HepG2 (cell line): Measurements from ENCODE around the gene SEC61B. TPM values are rescaled to one million over a fixed set of nuclear protein-coding genes. Genes with fewer than 3 reads are reported as not detected.

Experiments
- ADNP ChIP-seq: sonication (generic); formaldehyde crosslinking; IDR thresholded peaks from 2 replicates; pipeline ENCODE4 v1.4.0; 2020; ENCODE audit warnings: missing genetic modification reagents
- DDIT3 ChIP-seq: sonication (generic); formaldehyde crosslinking; IDR thresholded peaks from 2 replicates; pipeline ENCODE4 v1.4.0; 2020; ENCODE audit warnings: mild to moderate bottlenecking, missing genetic modification reagents
- DPF2 ChIP-seq: sonication (generic); formaldehyde crosslinking; IDR thresholded peaks from 2 replicates; pipeline ENCODE4 v1.4.0; 2020; ENCODE audit warnings: mild to moderate bottlenecking, low read depth, missing genetic modification reagents, borderline replicate concordance
- GATAD2A ChIP-seq: IDR thresholded peaks from 2 replicates; pipeline ENCODE4 v1.6.1; 2016
- HBP1 ChIP-seq: IDR thresholded peaks from 2 replicates; pipeline ENCODE4 v1.6.1; 2016; ENCODE audit warnings: low read depth, control low read depth
- HNF4G ChIP-seq, 2 experiments: sonication (generic) in 1 of 2; formaldehyde crosslinking in 1 of 2; IDR thresholded peaks; 2 replicates each; pipeline versions ENCODE4 v1.4.0 to v1.6.1; 2011 to 2020; ENCODE audit warnings: borderline replicate concordance in 2 of 2, low read depth in 2 of 2, mild to moderate bottlenecking in 2 of 2, low read length in 1 of 2, missing genetic modification reagents in 1 of 2, moderate library complexity in 1 of 2
- MED8 ChIP-seq: sonication (generic); formaldehyde crosslinking; IDR thresholded peaks from 2 replicates; pipeline ENCODE4 v1.8.1; 2023; ENCODE audit warnings: mild to moderate bottlenecking, missing genetic modification reagents; ENCODE audit not compliant: insufficient replicate concordance
- NONO ChIP-seq, 2 experiments: fragments of 450-650 bp in 1 of 2; sonication (generic) in 1 of 2; formaldehyde crosslinking in 1 of 2; IDR thresholded peaks in 1 of 2; conservative IDR thresholded peaks in 1 of 2; 2 replicates each; pipeline versions ENCODE4 v1.6.1 to v1.8.0; 2017 to 2022; ENCODE audit warnings: mild to moderate bottlenecking in 1 of 2, missing genetic modification reagents in 1 of 2, moderate library complexity in 1 of 2
- PHF20 ChIP-seq: sonication (generic); formaldehyde crosslinking; IDR thresholded peaks from 2 replicates; pipeline ENCODE4 v1.5.0; 2020; ENCODE audit warnings: mild to moderate bottlenecking, missing genetic modification reagents
- POLR2AphosphoS5 ChIP-seq: IDR thresholded peaks from 2 replicates; pipeline ENCODE4 v1.6.1; 2012; ENCODE audit warnings: low read depth, low read length
- RARG ChIP-seq: sonication (generic); formaldehyde crosslinking; IDR thresholded peaks from 2 replicates; pipeline ENCODE4 v1.4.0; 2020; ENCODE audit warnings: low read depth, mild to moderate bottlenecking, missing genetic modification reagents
- RBM39 ChIP-seq: fragments of 200-400 bp; formaldehyde crosslinking; IDR thresholded peaks from one replicate; pipeline ENCODE4 v1.6.1; 2018; ENCODE audit warnings: antibody characterized with exemption, mild to moderate bottlenecking, low read depth, low read length; ENCODE audit not compliant: poor library complexity, severe bottlenecking
- RXRA ChIP-seq: sonication (generic); formaldehyde crosslinking; IDR thresholded peaks from 2 replicates; pipeline ENCODE4 v1.5.1; 2020; ENCODE audit warnings: missing genetic modification reagents
- SOX6 ChIP-seq, 2 experiments: fragments of 450-650 bp in 1 of 2; sonication (generic) in 1 of 2; formaldehyde crosslinking in 1 of 2; IDR thresholded peaks; 2 replicates each; pipeline versions ENCODE4 v1.4.0 to v1.6.1; 2017 to 2020; ENCODE audit warnings: antibody characterized with exemption in 1 of 2, mild to moderate bottlenecking in 1 of 2, missing genetic modification reagents in 1 of 2
- SP2 ChIP-seq: sonication (generic); formaldehyde crosslinking; IDR thresholded peaks from 2 replicates; pipeline ENCODE4 v1.5.1; 2020; ENCODE audit warnings: mild to moderate bottlenecking, missing genetic modification reagents
- ZNF607 ChIP-seq: sonication (generic); formaldehyde crosslinking; IDR thresholded peaks from 2 replicates; pipeline ENCODE4 v1.5.1; 2020; ENCODE audit warnings: missing genetic modification reagents, mild to moderate bottlenecking, borderline replicate concordance
- ZNF788 ChIP-seq: sonication (generic); formaldehyde crosslinking; IDR thresholded peaks from 2 replicates; pipeline ENCODE4 v1.5.0; 2020; ENCODE audit warnings: mild to moderate bottlenecking, missing genetic modification reagents, borderline replicate concordance
- ZSCAN20 ChIP-seq: sonication (generic); formaldehyde crosslinking; IDR thresholded peaks from 2 replicates; pipeline ENCODE4 v1.4.0; 2020; ENCODE audit warnings: missing genetic modification reagents, mild to moderate bottlenecking, borderline replicate concordance
- polyA plus RNA-seq, 8 experiments: library from polyadenylated mRNA; depleted of rRNA in 3 of 8; stranded (reverse) in 7 of 8; unstranded in 1 of 8; fragments of >200 nt; fragmentation: Illumina TruSeq in 4 of 8; extraction: Trizol in 4 of 8; gene quantifications; 2 replicates each; pipeline versions ENCODE4 v1.2.1 to v1.2.3, GENCODE V29; 2011 to 2016; ENCODE audit warnings: low read depth in 4 of 8, missing spikeins in 1 of 8, mixed read lengths in 1 of 8; ENCODE audit not compliant: insufficient read depth in 1 of 8
- total RNA-seq, 5 experiments: library from RNA; depleted of rRNA; stranded (reverse); fragments of >200 nt; fragmentation: Illumina TruSeq; extraction: Trizol; gene quantifications; 2 replicates each; pipeline ENCODE4 v1.2.3, GENCODE V29; 2016; ENCODE audit warnings: low read depth in 1 of 5
- TF ChIP-seq, protein P1 (sequence below): sonication (generic); IDR thresholded peaks from 2 replicates; pipeline ENCODE4 v1.6.1; 2016; ENCODE audit warnings: low read depth, borderline replicate concordance
- TF ChIP-seq, protein P2 (sequence below): sonication (generic); formaldehyde crosslinking; IDR thresholded peaks from 2 replicates; pipeline ENCODE4 v1.5.0; 2020; ENCODE audit warnings: mild to moderate bottlenecking, missing genetic modification reagents, borderline replicate concordance

Gene SEC61B
- total and polyA plus RNA-seq, 2 of the 13 experiments (the other 11 are each of a cell fraction or from before 2014, with no cell fraction given): 191 to 368 TPM

GRCh38 chr9:99221621-99222415 is at the start of gene SEC61B, which contains the start of gene ALG2 (continued):
- TF ChIP-seq DPF2 (CRISPR knock-in tag) (0 out of 2 replicates have a peak, but pooled peaks have one; percentile 21), HNF4G (IDR thresholded peaks at IDR 0.05; ENCODE audit: borderline replicate concordance, low read depth, low read length) (0 out of 2 replicates have a peak, but pooled peaks have one; percentile 5), HNF4G (CRISPR knock-in tag; IDR thresholded peaks at IDR 0.05; ENCODE audit: borderline replicate concordance, low read depth) (0 out of 2 replicates have a peak, but pooled peaks have one; percentile 18), PHF20 (peak; percentile 72), MED8 (peak; percentile 66), ZNF607 (CRISPR knock-in tag) (peak; percentile 72; the same call in 1 of the 2 replicates), SOX6 (IDR thresholded peaks at IDR 0.05) (no peak), SOX6 (CRISPR knock-in tag; IDR thresholded peaks at IDR 0.05) (peak; percentile 54; the same call in 1 of the 2 replicates), DDIT3 (CRISPR knock-in tag) (no peak), ZSCAN20 (CRISPR knock-in tag) (peak; percentile 35; the same call in 1 of the 2 replicates), RXRA (CRISPR knock-in tag) (0 out of 2 replicates have a peak, but pooled peaks have one; percentile 38), NONO (IDR thresholded peaks at IDR 0.05) (no peak), NONO (CRISPR knock-in tag; conservative IDR thresholded peaks at IDR 0.05) (peak; percentile 77), RARG (CRISPR knock-in tag) (no peak), HBP1 (CRISPR knock-in tag) (no peak; the same call in 1 of the 2 replicates), POLR2AphosphoS5 (peak; percentile 91), ADNP (CRISPR knock-in tag) (0 out of 2 replicates have a peak, but pooled peaks have one; percentile 27), SP2 (CRISPR knock-in tag) (no peak), GATAD2A (CRISPR knock-in tag) (no peak), RBM39 (no peak), ZNF788 (CRISPR knock-in tag) (peak; percentile 68)
- TF ChIP-seq, protein P1, sequence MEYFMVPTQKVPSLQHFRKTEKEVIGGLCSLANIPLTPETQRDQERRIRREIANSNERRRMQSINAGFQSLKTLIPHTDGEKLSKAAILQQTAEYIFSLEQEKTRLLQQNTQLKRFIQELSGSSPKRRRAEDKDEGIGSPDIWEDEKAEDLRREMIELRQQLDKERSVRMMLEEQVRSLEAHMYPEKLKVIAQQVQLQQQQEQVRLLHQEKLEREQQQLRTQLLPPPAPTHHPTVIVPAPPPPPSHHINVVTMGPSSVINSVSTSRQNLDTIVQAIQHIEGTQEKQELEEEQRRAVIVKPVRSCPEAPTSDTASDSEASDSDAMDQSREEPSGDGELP: peak; percentile 95
- TF ChIP-seq, protein P2, sequence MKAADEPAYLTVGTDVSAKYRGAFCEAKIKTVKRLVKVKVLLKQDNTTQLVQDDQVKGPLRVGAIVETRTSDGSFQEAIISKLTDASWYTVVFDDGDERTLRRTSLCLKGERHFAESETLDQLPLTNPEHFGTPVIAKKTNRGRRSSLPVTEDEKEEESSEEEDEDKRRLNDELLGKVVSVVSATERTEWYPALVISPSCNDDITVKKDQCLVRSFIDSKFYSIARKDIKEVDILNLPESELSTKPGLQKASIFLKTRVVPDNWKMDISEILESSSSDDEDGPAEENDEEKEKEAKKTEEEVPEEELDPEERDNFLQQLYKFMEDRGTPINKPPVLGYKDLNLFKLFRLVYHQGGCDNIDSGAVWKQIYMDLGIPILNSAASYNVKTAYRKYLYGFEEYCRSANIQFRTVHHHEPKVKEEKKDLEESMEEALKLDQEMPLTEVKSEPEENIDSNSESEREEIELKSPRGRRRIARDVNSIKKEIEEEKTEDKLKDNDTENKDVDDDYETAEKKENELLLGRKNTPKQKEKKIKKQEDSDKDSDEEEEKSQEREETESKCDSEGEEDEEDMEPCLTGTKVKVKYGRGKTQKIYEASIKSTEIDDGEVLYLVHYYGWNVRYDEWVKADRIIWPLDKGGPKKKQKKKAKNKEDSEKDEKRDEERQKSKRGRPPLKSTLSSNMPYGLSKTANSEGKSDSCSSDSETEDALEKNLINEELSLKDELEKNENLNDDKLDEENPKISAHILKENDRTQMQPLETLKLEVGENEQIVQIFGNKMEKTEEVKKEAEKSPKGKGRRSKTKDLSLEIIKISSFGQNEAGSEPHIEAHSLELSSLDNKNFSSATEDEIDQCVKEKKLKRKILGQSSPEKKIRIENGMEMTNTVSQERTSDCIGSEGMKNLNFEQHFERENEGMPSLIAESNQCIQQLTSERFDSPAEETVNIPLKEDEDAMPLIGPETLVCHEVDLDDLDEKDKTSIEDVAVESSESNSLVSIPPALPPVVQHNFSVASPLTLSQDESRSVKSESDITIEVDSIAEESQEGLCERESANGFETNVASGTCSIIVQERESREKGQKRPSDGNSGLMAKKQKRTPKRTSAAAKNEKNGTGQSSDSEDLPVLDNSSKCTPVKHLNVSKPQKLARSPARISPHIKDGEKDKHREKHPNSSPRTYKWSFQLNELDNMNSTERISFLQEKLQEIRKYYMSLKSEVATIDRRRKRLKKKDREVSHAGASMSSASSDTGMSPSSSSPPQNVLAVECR (CRISPR knock-in tag): peak; percentile 93
